BE2C (cell line): Measurements from ENCODE around the gene ING3.
A peak's percentile ranks its signal among the peaks of the same experiment; 100 is the strongest.

Experiments
- DNase-seq: peaks from one replicate; pipeline ENCODE4 v3.0.0-alpha.2; 2020
- H3K27me3 ChIP-seq: fragments of 250-450 bp; sonication (Bioruptor Pico); 2 replicates; pipeline ENCODE4 v1.5.1; 2020; ENCODE audit warnings: mild to moderate bottlenecking
- H3K36me3 ChIP-seq: fragments of 250-450 bp; sonication (Bioruptor Pico); 2 replicates; pipeline ENCODE4 v1.5.1; 2020; ENCODE audit warnings: mild to moderate bottlenecking
- H3K4me1 ChIP-seq: fragments of 250-450 bp; sonication (Bioruptor Pico); 2 replicates; pipeline ENCODE4 v1.5.1; 2020
- H3K4me3 ChIP-seq: 2 replicates; pipeline ENCODE4 v1.5.1; 2011; ENCODE audit warnings: low read depth, low read length
- H3K9me3 ChIP-seq: fragments of 250-450 bp; sonication (Bioruptor Pico); 2 replicates; pipeline ENCODE4 v1.5.1; 2020
- TF ChIP-seq, protein P1 (sequence below): IDR thresholded peaks from 2 replicates; pipeline ENCODE4 v1.5.1; 2012; ENCODE audit warnings: mild to moderate bottlenecking, low read depth, low read length

Gene ING3

DNA sequence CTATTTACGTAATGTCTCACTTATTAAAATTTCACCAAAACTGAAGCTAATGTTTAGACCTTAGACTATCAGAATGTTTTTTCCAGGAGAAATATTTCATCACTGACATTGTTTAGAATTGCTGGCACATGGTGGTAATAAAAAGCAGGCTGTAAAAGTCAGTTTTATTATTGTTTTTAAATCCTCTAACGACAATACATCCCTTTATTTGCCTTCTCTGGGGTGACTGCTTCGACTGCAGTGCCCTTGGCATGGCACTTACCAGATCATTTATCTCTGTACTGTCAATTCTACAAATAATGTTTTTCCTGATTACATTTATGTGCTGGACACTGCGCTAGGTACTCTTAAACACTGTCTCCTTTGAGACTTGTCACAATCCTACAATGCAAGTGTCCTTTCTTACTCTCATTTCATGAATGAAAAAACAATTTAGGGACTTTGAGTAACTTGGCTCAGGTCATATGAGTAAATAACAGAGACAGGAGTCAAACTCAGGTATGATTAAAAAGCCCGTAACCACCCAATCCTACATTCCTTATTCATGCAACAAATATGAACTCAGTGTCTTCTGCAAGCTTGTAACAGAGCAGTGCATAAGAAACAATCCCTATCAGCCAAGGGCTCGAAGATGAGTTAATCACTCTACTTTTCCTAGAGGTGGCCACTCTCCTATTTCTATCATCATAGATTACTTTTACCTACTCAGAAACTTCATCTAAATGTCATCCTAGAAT, 5.6 kb upstream of the ING3 start:
- H3K4me1 ChIP-seq, result no peaks in the 10 kb centered on the region
- H3K4me3 ChIP-seq, result no peak overlapping the region
- DNase-seq, result no peak
- H3K36me3 ChIP-seq, result no peaks in the 10 kb centered on the region
- H3K27me3 ChIP-seq, result peaks cover 47% of the 10 kb centered on the region
- TF ChIP-seq, protein P1, sequence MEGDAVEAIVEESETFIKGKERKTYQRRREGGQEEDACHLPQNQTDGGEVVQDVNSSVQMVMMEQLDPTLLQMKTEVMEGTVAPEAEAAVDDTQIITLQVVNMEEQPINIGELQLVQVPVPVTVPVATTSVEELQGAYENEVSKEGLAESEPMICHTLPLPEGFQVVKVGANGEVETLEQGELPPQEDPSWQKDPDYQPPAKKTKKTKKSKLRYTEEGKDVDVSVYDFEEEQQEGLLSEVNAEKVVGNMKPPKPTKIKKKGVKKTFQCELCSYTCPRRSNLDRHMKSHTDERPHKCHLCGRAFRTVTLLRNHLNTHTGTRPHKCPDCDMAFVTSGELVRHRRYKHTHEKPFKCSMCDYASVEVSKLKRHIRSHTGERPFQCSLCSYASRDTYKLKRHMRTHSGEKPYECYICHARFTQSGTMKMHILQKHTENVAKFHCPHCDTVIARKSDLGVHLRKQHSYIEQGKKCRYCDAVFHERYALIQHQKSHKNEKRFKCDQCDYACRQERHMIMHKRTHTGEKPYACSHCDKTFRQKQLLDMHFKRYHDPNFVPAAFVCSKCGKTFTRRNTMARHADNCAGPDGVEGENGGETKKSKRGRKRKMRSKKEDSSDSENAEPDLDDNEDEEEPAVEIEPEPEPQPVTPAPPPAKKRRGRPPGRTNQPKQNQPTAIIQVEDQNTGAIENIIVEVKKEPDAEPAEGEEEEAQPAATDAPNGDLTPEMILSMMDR, result no peak
- H3K9me3 ChIP-seq, result no peaks in the 10 kb centered on the region

DNA sequence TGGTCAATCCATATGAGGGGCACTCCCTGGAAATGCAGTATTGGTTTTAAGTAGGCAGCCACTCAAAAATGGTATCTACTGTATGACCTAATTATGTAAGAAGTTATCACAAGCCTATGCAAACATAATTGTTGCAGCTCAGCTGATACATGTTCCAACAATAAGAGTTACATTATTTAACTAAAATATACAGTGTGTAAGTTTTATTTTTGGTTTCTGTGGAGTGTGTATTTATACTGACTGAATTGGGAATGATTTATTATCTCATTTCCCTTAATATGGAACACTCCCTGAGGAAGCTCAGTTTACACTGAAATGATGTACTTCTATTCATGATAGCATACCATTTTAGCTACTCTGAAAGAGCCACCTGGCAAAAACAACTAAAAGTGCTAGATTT, 2.6 kb upstream of the ING3 start:
- H3K4me3 ChIP-seq, result no peak overlapping the region
- H3K9me3 ChIP-seq, result no peaks in the 10 kb centered on the region
- DNase-seq, result no peak
- H3K4me1 ChIP-seq, result no peaks in the 10 kb centered on the region; the same call in 1 of the 2 replicates
- peaks cover 30% of the 10 kb centered on the region for H3K27me3 ChIP-seq
- no peaks in the 10 kb centered on the region; the same call in 1 of the 2 replicates for H3K36me3 ChIP-seq
- TF ChIP-seq, protein P1, result no peak

GRCh38 chr7:120949393-120949911, 1.1 kb upstream of the ING3 start:
- Histone ChIP-seq H3K9me3 (no peaks in the 10 kb centered on the region), H3K36me3 (peaks cover 7% of the 10 kb centered on the region), H3K4me3 (peak overlapping the region; percentile 94), H3K4me1 (no peaks in the 10 kb centered on the region; the same call in 1 of the 2 replicates), H3K27me3 (peaks cover 19% of the 10 kb centered on the region)
- TF ChIP-seq, protein P1, result no peak
- no peak for DNase-seq

GRCh38 chr7:120949998-120950538, 509 bp upstream of the ING3 start:
- TF ChIP-seq, protein P1, result no peak
- no peaks in the 10 kb centered on the region; the same call in 1 of the 2 replicates for H3K4me1 ChIP-seq
- peak overlapping the region; percentile 94 for H3K4me3 ChIP-seq
- no peak for DNase-seq
- no peaks in the 10 kb centered on the region for H3K9me3 ChIP-seq
- H3K36me3 ChIP-seq, result peaks cover 10% of the 10 kb centered on the region
- peaks cover 12% of the 10 kb centered on the region for H3K27me3 ChIP-seq

DNA sequence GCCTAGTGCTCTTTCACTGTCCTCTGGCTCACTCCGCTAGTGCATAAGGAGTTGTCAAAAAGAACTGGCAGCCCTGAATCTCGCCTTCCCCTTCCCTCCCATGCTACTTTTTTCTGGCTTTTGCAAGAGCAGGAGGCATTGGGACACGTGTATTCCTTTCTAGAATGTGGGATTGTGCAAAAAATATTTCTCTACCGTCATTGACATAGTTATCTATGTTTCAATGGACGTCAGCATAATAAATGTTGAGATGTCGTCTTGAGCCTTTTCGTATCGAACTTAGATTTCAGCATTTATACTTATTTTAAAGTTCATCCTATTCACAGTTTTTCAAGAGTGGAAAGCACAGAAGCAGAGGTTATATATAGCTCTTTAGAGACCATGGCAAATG, 727 bp downstream of the ING3 start:
- H3K27me3 ChIP-seq, result peaks cover 1% of the 10 kb centered on the region
- H3K4me1 ChIP-seq, result no peaks in the 10 kb centered on the region; the same call in 1 of the 2 replicates
- TF ChIP-seq, protein P1, result no peak
- DNase-seq, result no peak
- H3K9me3 ChIP-seq, result no peaks in the 10 kb centered on the region
- H3K36me3 ChIP-seq, result peaks cover 23% of the 10 kb centered on the region
- H3K4me3 ChIP-seq, result peak overlapping the region; percentile 94

GRCh38 chr7:120951826-120952225, 1.2 kb downstream of the ING3 start:
- no peaks in the 10 kb centered on the region; the same call in 1 of the 2 replicates for H3K4me1 ChIP-seq
- DNase-seq, result no peak
- H3K9me3 ChIP-seq, result no peaks in the 10 kb centered on the region
- no peaks in the 10 kb centered on the region; the same call in 1 of the 2 replicates for H3K27me3 ChIP-seq
- TF ChIP-seq, protein P1, result no peak
- peak overlapping the region; percentile 94 for H3K4me3 ChIP-seq
- peaks cover 27% of the 10 kb centered on the region for H3K36me3 ChIP-seq
